IPS DF 6.9 (cell line): ENCODE data around the gene MRPL58.

Source experiments
- DNase-seq: peaks from one replicate; pipeline ENCODE4 v3.0.0-alpha.2; 2013; ENCODE audit warnings: low read depth, low spot score
- H3K27ac ChIP-seq: one replicate; pipeline ENCODE4 v1.5.1; 2013; ENCODE audit warnings: low read length, control low read depth
- H3K27me3 ChIP-seq: 2 replicates; pipeline ENCODE4 v1.6.1; 2013; ENCODE audit warnings: mild to moderate bottlenecking, low read length; ENCODE audit not compliant: control insufficient read depth, insufficient read depth
- H3K36me3 ChIP-seq: 2 replicates; pipeline ENCODE4 v1.6.1; 2013; ENCODE audit warnings: low read length; ENCODE audit not compliant: control insufficient read depth, insufficient read depth
- H3K4me1 ChIP-seq: 2 replicates; pipeline ENCODE4 v1.6.1; 2013; ENCODE audit warnings: low read length; ENCODE audit not compliant: control insufficient read depth, insufficient read depth
- H3K4me3 ChIP-seq: 2 replicates; pipeline ENCODE4 v1.5.1; 2013; ENCODE audit warnings: mild to moderate bottlenecking, low read length
- H3K9me3 ChIP-seq: 2 replicates; pipeline ENCODE4 v1.6.1; 2013; ENCODE audit warnings: low read length, inconsistent platforms; ENCODE audit not compliant: control insufficient read depth, insufficient read depth
- WGBS: extraction: QIAGEN DNeasy Blood & Tissue Kit; methylation state at CpG from one replicate; pipeline ENCODE4 v1.1.7; 2013; ENCODE audit warnings: mixed read lengths, missing lambda C conversion rate; ENCODE audit not compliant: insufficient read length, insufficient coverage; 5-methylcytosine and 5-hydroxymethylcytosine counted together

Gene MRPL58

GRCh38 chr17:75061618-75062017 lies 49.1 kb downstream of the MRPL58 start:
- H3K9me3 ChIP-seq: no peaks in the 10 kb centered on the region
- H3K27me3 ChIP-seq: no peaks in the 10 kb centered on the region
- H3K27ac ChIP-seq: no peak overlapping the region
- DNase-seq: no peak
- no CpG with 5 or more reads among the region's 8 CpGs for WGBS
- no peak overlapping the region for H3K4me3 ChIP-seq
- H3K36me3 ChIP-seq: peaks cover 21% of the 10 kb centered on the region
- no peaks in the 10 kb centered on the region for H3K4me1 ChIP-seq

- no peaks in the 10 kb centered on the region for H3K4me1 ChIP-seq
- no CpG with 5 or more reads among the region's 13 CpGs for WGBS
- H3K27me3 ChIP-seq: no peaks in the 10 kb centered on the region
- DNase-seq: no peak
- no peaks in the 10 kb centered on the region for H3K9me3 ChIP-seq
- H3K27ac ChIP-seq: no peak overlapping the region
- H3K36me3 ChIP-seq: peaks cover 21% of the 10 kb centered on the region
- no peak overlapping the region for H3K4me3 ChIP-seq
These were observed 50.7 kb downstream of the MRPL58 start for GRCh38 chr17:75063201-75063600.

DNA sequence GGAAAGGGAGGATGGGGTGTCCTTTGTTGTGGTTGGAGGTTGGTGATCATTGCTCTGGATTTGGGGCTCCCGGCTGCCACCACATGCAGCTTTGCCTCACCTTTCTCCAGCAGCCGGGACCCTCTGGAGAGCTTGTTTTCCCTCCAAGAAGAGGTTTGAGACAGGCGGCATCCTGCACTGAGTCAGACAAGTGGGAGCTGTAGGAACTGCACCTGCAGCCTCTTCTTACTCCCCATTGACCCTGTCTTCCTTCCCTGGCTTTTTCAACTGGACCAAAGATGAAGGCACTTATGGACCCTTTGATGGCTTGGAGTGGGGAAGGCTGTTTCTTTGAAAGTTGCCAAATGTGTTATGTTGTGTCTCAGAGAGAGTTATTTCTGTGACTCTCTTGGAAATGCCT lies 51.2 kb downstream of the MRPL58 start:
- Histone ChIP-seq H3K27me3 (no peaks in the 10 kb centered on the region), H3K4me1 (no peaks in the 10 kb centered on the region), H3K4me3 (no peak overlapping the region), H3K36me3 (peaks cover 21% of the 10 kb centered on the region), H3K27ac (no peak overlapping the region), H3K9me3 (no peaks in the 10 kb centered on the region)
- DNase-seq: no peak
- no CpG with 5 or more reads among the region's 3 CpGs for WGBS

GRCh38 chr17:75064040-75064439 lies 51.6 kb downstream of the MRPL58 start:
- no CpG with 5 or more reads among the region's 11 CpGs for WGBS
- peaks cover 21% of the 10 kb centered on the region for H3K36me3 ChIP-seq
- no peaks in the 10 kb centered on the region for H3K27me3 ChIP-seq
- DNase-seq: no peak
- no peak overlapping the region for H3K4me3 ChIP-seq
- H3K27ac ChIP-seq: no peak overlapping the region
- no peaks in the 10 kb centered on the region for H3K4me1 ChIP-seq
- H3K9me3 ChIP-seq: no peaks in the 10 kb centered on the region

GRCh38 chr17:75064460-75064859 lies 52.0 kb downstream of the MRPL58 start:
- H3K4me1 ChIP-seq: no peaks in the 10 kb centered on the region
- H3K36me3 ChIP-seq: peaks cover 19% of the 10 kb centered on the region
- no peak for DNase-seq
- H3K27ac ChIP-seq: no peak overlapping the region
- H3K27me3 ChIP-seq: no peaks in the 10 kb centered on the region
- no peak overlapping the region for H3K4me3 ChIP-seq
- no peaks in the 10 kb centered on the region for H3K9me3 ChIP-seq
- WGBS: no CpG with 5 or more reads among the region's 8 CpGs

DNA sequence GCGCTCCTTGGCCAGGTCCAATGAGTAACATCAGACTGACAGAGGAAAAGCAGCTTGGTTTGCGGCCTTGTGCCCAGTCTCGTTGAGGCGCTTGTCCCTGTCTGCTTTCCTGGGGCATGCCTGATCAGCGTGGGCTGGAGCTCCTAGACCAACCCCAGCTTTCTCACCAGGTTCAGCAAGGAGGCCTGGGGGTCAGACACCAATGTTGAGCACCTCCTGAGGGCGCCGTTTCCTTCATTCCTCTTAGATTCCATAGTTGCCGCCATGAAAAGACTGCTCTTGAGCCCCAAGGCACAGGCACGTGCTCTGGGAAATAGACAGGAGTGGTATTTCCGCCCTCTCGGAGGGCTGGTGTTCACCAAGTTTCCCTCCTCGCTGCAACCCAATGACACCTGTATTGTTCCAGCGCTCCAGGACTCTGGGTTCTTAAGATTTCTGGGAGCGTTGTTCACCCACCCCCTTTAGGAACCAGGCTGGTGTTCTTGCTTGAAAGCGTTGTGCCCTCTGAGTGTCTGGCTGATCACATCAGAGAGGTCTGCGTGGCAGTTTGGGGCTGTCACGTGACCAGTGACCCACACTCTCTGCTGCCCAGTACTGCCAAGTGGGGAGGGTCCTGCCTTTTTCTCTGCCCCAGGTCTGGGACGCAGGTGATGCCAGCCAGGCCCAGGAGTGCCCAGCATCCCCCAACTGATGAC lies 52.5 kb downstream of the MRPL58 start:
- Histone ChIP-seq H3K4me3 (no peak overlapping the region), H3K9me3 (no peaks in the 10 kb centered on the region), H3K36me3 (peaks cover 16% of the 10 kb centered on the region), H3K27me3 (no peaks in the 10 kb centered on the region), H3K4me1 (no peaks in the 10 kb centered on the region), H3K27ac (no peak overlapping the region)
- no CpG with 5 or more reads among the region's 18 CpGs for WGBS
- no peak for DNase-seq

GRCh38 chr17:75065562-75066151 lies 53.2 kb downstream of the MRPL58 start:
- WGBS: no CpG with 5 or more reads among the region's 6 CpGs
- H3K27ac ChIP-seq: no peak overlapping the region
- H3K27me3 ChIP-seq: no peaks in the 10 kb centered on the region
- DNase-seq: no peak
- no peak overlapping the region for H3K4me3 ChIP-seq
- no peaks in the 10 kb centered on the region for H3K4me1 ChIP-seq
- H3K9me3 ChIP-seq: no peaks in the 10 kb centered on the region
- H3K36me3 ChIP-seq: peaks cover 12% of the 10 kb centered on the region

- Histone ChIP-seq H3K27me3 (no peaks in the 10 kb centered on the region), H3K4me1 (no peaks in the 10 kb centered on the region), H3K4me3 (no peak overlapping the region), H3K27ac (no peak overlapping the region), H3K9me3 (no peaks in the 10 kb centered on the region), H3K36me3 (peaks cover 8% of the 10 kb centered on the region)
- WGBS: no CpG with 5 or more reads among the region's 4 CpGs
- no peak for DNase-seq
These were observed 55.4 kb downstream of the MRPL58 start for GRCh38 chr17:75067856-75068255.

GRCh38 chr17:75068750-75069149 lies 56.3 kb downstream of the MRPL58 start:
- no peaks in the 10 kb centered on the region; the same call in 1 of the 2 replicates for H3K36me3 ChIP-seq
- H3K4me1 ChIP-seq: no peaks in the 10 kb centered on the region
- H3K9me3 ChIP-seq: no peaks in the 10 kb centered on the region
- no peaks in the 10 kb centered on the region for H3K27me3 ChIP-seq
- no CpG with 5 or more reads among the region's 8 CpGs for WGBS
- no peak for DNase-seq
- H3K27ac ChIP-seq: no peak overlapping the region
- no peak overlapping the region for H3K4me3 ChIP-seq

- no peak for DNase-seq
- Histone ChIP-seq H3K9me3 (no peaks in the 10 kb centered on the region), H3K4me3 (no peak overlapping the region), H3K36me3 (no peaks in the 10 kb centered on the region), H3K27ac (no peak overlapping the region), H3K4me1 (no peaks in the 10 kb centered on the region), H3K27me3 (no peaks in the 10 kb centered on the region)
- WGBS: no CpG with 5 or more reads among the region's 2 CpGs
These were observed 57.3 kb downstream of the MRPL58 start for GRCh38 chr17:75069783-75070182.
